Loucy (cell line): ENCODE data around the gene HERPUD2.

Source experiments
- CTCF ChIP-seq: fragments of 200-600 bp; sonication (generic); conservative IDR thresholded peaks from 2 replicates; pipeline ENCODE4 v1.5.1; 2014; ENCODE audit warnings: mild to moderate bottlenecking, antibody characterized with exemption, low read length
- EZH2phosphoT487 ChIP-seq: fragments of 200-600 bp; IDR thresholded peaks from 2 replicates; pipeline ENCODE4 v1.6.1; 2018; ENCODE audit warnings: antibody characterized with exemption, mild to moderate bottlenecking, moderate library complexity, borderline replicate concordance

GRCh38 chr7:35599061-35599460 is 95.9 kb downstream of the HERPUD2 start:
- no peak for TF ChIP-seq EZH2phosphoT487
- TF ChIP-seq CTCF = no peak
